ENCODE results near the gene EPO. TPM values are rescaled to one million over a fixed set of nuclear protein-coding genes. Genes with fewer than 3 reads are reported as not detected.
A peak's percentile ranks its signal among the peaks of the same experiment; 100 is the strongest.

EPO gene
- total RNA-seq, 3 donors from 2014 or later (not counting 1 experiment from before 2014, with no cell fraction given): not detected

DNA sequence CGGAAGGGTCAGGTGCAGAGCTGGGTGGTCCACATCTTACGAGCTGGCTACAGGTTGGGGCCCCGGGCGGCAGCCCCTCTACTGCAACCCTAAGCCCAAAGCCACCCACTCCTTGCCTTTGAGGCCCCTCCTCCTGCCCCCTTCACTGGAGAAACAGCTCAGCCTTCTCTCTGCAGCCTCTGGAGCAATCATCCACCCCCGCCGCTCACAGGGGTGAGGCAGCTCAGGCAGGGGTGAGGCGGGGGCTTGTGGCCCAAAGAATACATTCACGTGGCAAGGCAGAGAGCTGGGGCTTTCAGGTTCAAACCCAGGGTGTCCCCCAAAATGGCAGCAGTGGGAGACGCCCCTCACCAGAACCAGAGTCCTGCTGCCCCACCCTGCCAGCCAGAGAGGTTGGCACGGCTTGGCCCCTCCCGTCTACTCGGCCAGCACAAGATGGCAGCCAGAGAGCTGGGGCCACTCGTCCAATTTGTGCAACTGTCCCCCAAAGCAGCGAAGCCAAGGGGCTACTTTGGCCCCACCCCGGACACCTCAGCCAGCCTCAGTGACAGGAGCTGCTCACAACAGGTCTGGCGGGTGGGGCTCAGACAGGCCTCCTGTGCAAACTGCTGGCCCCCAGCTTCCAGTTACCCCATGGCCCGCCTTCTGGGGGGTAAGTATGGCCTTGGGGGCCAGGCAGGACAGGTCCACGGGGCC is 39.5 kb upstream of the EPO start:
- H3K27me3 ChIP-seq (ENCODE audit: control insufficient read depth, insufficient read depth, low read length): no peaks in the 10 kb centered on the region
- Mint-ChIP-seq H3K27me3 (ENCODE audit: low read depth in 2 of 2) (no peaks in the 10 kb centered on the region), H3K4me1 (peaks cover 0 to 41% of the 10 kb centered on the region in 2 donors), H3K27ac (peak overlapping the region; percentile 29 to 58), H3K9me3 (no peaks in the 10 kb centered on the region), H3K36me3 (no peaks in the 10 kb centered on the region), H3K4me3 (no peak overlapping the region)
- no peak for ATAC-seq
- H3K9me3 ChIP-seq (ENCODE audit: control insufficient read depth, insufficient read depth, low read length): no peaks in the 10 kb centered on the region
- TF ChIP-seq, protein P1, sequence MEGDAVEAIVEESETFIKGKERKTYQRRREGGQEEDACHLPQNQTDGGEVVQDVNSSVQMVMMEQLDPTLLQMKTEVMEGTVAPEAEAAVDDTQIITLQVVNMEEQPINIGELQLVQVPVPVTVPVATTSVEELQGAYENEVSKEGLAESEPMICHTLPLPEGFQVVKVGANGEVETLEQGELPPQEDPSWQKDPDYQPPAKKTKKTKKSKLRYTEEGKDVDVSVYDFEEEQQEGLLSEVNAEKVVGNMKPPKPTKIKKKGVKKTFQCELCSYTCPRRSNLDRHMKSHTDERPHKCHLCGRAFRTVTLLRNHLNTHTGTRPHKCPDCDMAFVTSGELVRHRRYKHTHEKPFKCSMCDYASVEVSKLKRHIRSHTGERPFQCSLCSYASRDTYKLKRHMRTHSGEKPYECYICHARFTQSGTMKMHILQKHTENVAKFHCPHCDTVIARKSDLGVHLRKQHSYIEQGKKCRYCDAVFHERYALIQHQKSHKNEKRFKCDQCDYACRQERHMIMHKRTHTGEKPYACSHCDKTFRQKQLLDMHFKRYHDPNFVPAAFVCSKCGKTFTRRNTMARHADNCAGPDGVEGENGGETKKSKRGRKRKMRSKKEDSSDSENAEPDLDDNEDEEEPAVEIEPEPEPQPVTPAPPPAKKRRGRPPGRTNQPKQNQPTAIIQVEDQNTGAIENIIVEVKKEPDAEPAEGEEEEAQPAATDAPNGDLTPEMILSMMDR (IDR thresholded peaks at IDR 0.05): no peak
- intact Hi-C loops (cut with micrococcal nuclease): no loop called here
- H3K36me3 ChIP-seq (ENCODE audit: control insufficient read depth, insufficient read depth, low read length): peaks cover 79% of the 10 kb centered on the region
- no peak for DNase-seq
- 91% methylated on average over 18 of the region's 18 CpGs for WGBS (ENCODE audit: insufficient coverage)
- H3K4me3 ChIP-seq (ENCODE audit: low read length): no peak overlapping the region
- H3K27ac ChIP-seq (ENCODE audit: low read length): no peak overlapping the region
- H3K4me1 ChIP-seq (ENCODE audit: control insufficient read depth, insufficient read depth, low read length): peaks cover 32% of the 10 kb centered on the region

DNA sequence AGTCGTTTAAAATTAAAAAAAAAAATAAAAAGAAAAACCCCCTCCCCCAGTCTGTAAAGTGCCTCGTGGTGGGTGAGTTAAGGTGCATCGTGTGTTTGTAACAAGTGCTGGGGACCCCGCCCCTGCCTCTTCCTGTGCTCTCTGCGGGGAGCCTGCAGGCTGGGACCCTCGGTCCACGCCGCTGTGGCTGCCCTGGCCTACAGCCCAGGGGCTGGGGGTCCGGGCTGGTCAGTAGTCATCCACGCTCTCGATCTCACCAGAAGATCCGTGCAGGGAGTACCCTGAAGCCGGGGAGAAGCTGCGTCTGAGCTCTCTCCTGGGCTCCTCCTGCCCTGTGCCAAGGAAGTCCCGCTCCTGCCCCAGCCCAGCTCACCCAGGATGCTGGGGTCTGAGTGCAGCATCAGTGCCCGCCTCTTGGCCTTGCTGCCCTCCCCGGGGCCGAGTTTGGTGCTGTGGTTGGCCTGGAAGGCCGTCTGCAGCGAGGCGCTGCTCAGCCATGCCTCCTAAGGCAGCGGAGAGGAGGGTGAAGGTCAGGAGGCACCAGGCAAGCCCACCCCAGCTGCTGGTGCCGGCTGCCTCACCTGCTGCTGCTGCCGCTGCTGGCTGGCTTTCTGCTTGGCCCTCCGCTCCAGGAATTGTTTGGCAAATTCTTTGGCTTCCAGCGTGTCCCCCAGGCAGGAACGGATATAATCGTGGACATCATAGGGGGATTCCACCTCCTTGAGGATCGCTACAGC is 38.6 kb upstream of the EPO start:
- Mint-ChIP-seq H3K9me3 (no peaks in the 10 kb centered on the region), H3K4me3 (no peak overlapping the region), H3K27ac (peak overlapping the region; percentile 58 to 63), H3K4me1 (peaks cover 0 to 34% of the 10 kb centered on the region in 2 donors), H3K27me3 (ENCODE audit: low read depth in 2 of 2) (no peaks in the 10 kb centered on the region), H3K36me3 (no peaks in the 10 kb centered on the region)
- no peak for DNase-seq
- H3K27ac ChIP-seq (ENCODE audit: low read length): no peak overlapping the region
- TF ChIP-seq, protein P1 (IDR thresholded peaks at IDR 0.05): no peak
- 83% methylated on average over 28 of the region's 29 CpGs for WGBS (ENCODE audit: insufficient coverage)
- H3K4me1 ChIP-seq (ENCODE audit: control insufficient read depth, insufficient read depth, low read length): peaks cover 26% of the 10 kb centered on the region
- H3K36me3 ChIP-seq (ENCODE audit: control insufficient read depth, insufficient read depth, low read length): peaks cover 83% of the 10 kb centered on the region
- no peaks in the 10 kb centered on the region for H3K27me3 ChIP-seq (ENCODE audit: control insufficient read depth, insufficient read depth, low read length)
- H3K9me3 ChIP-seq (ENCODE audit: control insufficient read depth, insufficient read depth, low read length): no peaks in the 10 kb centered on the region
- no peak overlapping the region for H3K4me3 ChIP-seq (ENCODE audit: low read length)
- intact Hi-C loops (cut with micrococcal nuclease): no loop called here
- no peak for ATAC-seq

DNA sequence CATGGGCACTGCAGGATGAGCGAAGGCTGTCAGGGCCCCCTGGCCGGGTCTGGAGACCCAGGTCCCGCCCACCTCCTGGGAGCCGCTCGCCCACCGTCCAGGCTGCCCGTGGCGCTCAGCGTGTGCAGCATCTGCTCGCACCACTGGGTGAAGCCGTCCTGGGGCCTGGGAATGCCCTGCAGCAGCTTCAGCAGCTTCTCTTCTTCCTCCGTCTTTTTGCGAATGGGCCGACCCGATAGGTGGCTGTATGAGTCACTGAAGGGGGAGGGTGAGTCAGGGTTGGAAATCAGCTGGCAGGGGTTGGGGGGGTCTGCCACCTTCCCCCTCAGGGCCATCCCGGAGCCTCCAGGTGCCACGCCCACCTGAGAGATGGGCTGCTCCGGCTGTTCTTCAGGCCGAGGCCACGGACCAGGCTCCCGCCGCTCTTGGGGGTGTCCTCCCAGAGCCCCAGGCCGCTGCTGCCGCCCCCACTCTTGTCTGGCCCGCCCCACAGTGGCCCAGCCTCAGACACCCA is 38.0 kb upstream of the EPO start:
- Mint-ChIP-seq H3K9me3 (no peaks in the 10 kb centered on the region), H3K36me3 (no peaks in the 10 kb centered on the region), H3K4me1 (peaks cover 0 to 34% of the 10 kb centered on the region in 2 donors), H3K4me3 (no peak overlapping the region), H3K27me3 (ENCODE audit: low read depth in 2 of 2) (no peaks in the 10 kb centered on the region), H3K27ac (no peak overlapping the region)
- intact Hi-C loops (cut with micrococcal nuclease): no loop called here
- DNase-seq (no peak), ATAC-seq (peak in 1 of 3 donors; percentile 10)
- Histone ChIP-seq H3K27ac (ENCODE audit: low read length) (no peak overlapping the region), H3K4me3 (ENCODE audit: low read length) (no peak overlapping the region), H3K4me1 (ENCODE audit: control insufficient read depth, insufficient read depth, low read length) (peaks cover 23% of the 10 kb centered on the region), H3K36me3 (ENCODE audit: control insufficient read depth, insufficient read depth, low read length) (peaks cover 83% of the 10 kb centered on the region), H3K9me3 (ENCODE audit: control insufficient read depth, insufficient read depth, low read length) (no peaks in the 10 kb centered on the region), H3K27me3 (ENCODE audit: control insufficient read depth, insufficient read depth, low read length) (no peaks in the 10 kb centered on the region)
- WGBS (ENCODE audit: insufficient coverage): 90% methylated on average over 23 of the region's 25 CpGs
- TF ChIP-seq, protein P1 (IDR thresholded peaks at IDR 0.05): no peak
